GM21723 (cell line): ENCODE measurements around the gene TMEM266.

Experiments
- ATAC-seq: cut with Tn5 transposase; IDR thresholded peaks from one replicate; pipeline ENCODE4 v1.9.1; 2021; ENCODE audit warnings: mild to moderate bottlenecking, moderate library complexity; ENCODE audit not compliant: unreplicated experiment

The TMEM266 gene

DNA sequence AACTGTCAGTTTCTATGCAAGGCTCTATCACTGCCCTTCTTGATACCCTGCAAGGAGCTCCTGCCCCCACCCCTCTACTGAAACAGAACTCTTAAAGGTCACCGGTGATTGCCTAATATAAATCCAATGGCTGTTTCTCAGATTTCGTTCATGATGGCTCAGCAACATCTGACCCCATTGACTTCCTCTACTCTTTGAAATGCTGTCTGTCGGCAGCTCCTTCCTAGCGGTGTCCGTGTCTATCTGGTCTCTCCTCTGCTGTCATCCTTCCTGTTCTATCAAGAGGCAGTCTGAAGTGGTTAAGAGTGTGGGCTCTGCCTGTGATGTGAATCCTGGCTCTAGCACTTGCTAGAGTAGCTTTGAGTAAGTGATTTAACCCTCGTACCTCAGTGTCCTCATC, 5.5 kb downstream of the TMEM266 start:
- ATAC-seq, result no peak

DNA sequence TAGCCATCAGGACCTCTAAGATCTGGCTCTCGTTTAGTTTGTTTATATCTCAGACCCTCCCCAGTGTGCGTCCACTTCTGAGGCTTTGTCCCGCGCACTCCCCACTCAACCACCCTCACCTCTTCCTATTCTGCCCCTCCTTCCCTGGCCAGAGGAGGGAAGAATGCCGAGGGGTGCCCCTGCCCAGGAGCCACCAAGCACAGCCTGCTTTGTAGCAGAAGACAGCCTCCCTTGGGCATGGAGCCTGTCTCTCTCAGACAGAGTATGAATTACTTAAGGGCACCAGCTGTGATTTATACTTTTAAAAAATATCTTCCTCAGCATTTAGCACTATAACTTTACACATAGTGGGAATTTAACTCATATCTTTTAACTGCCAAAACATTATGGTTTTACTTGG, 6.0 kb downstream of the TMEM266 start:
- no peak for ATAC-seq

DNA sequence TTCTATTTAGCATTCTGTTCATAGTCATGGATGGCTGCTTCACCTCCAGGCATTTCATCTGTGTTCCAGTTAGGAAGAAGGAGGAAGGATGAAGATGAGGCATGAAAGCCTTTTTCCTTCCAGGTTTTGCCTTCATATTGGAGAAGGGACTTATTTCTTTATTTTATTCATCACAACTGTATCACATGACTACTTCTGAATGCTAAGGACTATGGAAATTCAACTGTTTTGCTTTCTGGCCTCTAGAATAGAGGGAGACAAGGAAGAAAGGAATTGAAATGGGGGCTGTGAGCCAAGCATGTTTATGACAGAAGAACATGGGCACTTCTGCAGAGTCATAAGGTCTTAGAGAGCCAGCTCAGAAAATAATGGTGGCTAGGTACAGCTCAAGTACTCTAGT, 10.4 kb downstream of the TMEM266 start:
- no peak for ATAC-seq

DNA sequence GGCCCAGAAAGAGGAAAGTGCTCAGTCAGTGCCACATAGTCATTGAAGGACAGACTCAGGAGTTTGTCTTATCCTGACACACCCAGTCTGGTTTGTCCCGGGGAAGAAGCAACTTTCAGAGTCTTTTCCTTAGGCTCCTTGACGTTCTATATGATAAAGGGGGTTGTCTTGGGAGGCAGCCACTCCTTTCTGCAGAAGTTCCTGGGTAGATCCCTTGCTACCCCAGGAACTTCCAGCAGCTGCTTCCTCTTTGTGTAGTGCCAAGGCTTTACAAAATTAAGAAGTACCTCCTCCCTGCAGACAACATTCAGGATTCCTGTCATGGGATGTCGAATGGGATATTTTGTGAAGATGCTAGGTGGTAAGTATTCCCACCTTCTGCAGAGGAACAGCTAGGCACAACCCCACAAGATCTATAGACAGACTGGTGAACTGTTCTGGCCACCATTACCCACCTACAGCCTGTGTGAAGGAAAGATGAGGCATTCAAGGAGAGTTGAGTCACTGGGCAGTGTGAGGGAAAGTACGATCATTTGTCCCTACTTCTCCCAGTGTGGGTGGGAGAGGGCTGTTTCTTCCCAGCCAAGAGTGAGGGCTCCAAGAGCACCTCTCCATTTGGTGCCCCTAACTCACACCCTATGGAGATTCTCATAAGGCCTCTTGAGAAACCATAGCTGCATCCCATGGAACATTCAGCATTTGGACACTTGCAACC, 11.3 kb downstream of the TMEM266 start:
- no peak for ATAC-seq

DNA sequence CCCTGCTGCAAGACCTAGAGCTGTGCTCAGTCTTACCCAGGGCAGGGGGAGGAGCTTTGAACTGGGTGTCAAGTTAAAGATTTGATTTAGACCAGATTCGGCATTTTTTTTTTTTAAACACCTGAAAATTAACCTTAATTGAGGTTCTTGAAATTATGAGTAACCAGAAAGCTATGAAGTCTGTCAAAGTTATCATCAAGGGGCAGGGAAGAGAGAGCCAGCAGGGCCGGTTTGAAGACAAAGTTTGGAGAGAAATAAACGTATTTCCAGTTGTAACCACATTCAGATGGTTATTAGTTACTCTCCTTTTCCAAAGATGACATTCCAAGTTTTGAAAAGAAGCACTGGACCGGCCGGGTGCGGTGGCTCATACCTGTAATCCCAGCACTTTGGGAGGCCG, 12.0 kb downstream of the TMEM266 start:
- ATAC-seq, result no peak

DNA sequence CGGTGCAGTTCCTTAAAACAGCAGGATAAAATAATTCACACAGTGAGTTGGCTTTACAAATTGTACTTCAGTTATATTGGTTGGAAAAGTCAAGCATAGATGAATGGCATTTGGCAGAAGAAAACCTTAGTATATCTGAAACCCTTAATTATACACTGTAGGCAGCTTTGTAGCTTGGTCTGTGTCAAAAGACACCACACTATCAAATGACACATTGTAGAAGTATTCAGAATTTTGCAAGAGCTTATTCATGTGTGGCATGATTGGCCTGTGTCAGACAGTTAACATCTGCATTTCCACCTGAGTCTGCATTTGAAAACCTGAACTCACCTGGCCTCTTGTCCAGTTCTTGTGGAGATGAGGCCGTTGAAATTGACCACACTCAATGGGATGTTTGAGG, 13.8 kb downstream of the TMEM266 start:
- ATAC-seq, result no peak

DNA sequence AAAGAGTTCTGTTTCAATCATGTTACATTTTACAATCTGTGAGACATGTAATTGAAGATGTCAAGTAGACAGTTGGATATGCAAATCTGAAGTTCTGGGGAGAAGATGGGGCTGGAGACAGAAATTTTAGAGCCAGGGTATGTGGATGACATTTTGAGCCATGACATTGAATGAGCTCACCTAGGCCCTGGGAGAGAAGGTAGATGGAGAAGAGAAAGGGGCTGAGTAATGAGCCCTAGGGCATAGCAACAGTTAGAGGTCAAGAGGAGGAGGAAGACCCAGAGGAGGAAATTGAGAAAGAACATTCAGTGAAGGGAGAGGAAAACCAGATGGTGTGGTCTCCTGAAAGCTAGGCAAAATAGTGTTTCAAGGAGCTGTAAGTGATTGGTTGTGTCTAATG, 15.3 kb downstream of the TMEM266 start:
- no peak for ATAC-seq

DNA sequence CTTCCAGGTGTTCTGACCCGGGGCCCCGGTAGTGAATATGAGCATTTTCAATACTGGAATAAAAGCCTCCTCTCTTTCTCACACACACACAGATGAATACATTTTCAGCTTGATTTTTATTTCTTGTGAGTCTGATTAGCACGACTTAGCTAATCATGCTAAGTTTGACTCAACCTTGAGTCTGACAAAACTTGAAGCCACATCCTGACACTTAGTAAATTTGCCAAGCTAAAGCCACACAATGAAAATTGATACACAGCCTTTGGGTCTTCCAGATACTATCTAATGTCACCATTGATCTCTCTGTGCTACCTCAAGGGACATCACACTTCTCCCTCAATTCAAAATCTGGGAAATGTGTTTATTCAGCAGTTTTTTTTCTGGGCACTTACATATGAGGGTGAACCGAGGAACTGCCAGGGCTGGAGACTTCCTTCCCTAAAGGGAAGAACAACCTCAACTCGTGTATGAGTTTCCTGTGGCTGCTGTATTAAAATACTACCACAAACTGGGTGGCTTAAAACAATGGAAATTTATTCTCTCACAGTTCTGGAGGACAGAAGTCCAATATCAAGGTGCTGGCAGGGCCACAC, 18.6 kb downstream of the TMEM266 start:
- ATAC-seq, result no peak

DNA sequence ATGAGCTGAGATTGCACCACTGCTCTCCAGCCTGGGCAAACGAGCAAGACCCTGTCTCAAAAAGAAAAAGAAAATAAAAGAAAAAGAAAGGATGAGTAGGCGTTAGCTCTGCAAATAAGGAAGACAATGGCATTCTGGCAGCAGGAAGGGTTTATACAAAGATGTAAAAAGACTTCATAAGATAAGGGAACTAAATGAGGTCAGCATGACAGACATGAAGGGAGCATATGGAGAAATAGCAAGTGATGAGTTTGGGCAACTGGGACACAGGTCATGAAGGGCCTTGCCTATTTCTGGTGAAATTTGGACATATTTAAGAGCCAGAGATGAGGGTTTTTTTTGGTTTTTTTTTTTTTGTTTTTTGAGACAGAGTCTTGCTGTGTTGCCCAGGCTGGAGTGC, 24.5 kb downstream of the TMEM266 start:
- no peak for ATAC-seq

DNA sequence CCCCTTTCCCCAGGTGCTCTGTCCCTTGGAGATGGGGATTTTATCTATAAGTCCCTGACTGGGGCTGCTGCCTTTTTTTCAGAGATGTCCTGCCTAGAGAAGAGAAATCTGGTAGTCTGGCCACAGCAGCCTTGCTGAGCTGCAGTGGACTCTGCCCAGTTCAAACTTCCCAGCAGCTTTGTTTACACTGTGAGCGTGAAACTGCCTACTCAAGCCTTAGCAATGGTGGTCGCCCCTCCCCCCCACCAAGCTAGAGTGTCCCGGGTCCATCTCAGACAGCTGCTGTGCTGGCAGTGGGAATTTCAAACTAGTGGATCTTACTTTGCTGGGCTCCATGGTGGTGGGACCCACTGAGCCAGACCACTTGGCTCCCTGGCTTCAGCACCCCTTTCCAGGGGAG, 38.9 kb downstream of the TMEM266 start:
- no peak for ATAC-seq

DNA sequence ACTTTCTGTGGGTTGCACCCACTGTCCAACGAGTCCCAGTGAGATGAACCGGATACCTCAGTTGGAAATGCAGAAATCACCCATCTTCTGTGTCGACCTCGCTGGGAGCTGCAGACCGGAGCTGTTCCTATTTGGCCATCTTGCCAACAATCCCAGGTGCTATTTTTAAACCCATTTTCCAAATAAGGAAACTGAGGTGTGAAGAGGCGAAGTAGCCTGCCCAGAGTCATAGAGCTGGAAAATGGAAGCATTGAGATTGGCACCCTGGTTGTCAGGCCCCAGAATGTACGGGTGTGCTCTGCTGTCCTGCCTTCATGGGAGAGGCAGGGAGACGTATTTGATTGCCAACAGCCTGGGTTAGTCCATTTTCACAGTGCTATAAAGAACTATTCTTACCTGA, 39.6 kb downstream of the TMEM266 start:
- ATAC-seq, result no peak

DNA sequence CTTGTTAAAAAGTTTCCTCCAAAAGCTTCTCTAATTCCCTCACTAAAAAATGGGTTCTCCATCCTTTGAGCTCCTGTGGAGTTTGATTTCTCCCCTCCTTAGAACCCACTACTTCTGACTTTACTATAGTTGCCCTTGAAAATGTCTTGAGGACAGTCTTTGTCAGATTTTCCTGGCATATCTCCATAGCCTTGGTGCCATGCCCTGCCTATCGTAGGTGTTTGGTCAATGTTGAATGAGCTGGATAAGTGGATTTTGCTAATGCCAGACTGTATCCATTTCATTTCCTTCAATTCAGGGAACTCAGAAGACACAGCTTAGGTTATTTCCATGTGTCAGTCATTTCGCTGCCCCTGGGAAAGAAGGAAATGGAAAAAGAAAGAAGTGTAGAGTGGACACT, 40.6 kb downstream of the TMEM266 start:
- ATAC-seq, result no peak

DNA sequence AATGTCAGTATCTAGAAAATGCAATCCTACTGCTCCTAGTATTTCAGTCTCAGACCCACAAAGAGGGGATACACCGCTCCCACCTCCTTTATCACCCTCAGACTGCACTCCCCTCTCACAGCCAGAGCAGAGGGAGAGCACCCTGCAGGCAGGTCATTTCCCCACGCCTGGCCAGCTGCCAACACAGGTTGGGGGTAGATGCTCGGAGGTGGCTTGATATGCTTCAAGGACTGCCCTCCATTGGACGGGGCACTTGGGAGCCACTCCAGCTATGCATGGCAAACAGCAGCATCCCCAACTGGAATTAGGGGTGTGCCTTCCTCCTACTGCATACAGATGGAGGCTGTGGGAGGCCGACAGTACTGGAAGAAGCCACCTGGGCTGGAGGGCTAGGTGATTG, 41.9 kb downstream of the TMEM266 start:
- ATAC-seq, result no peak

DNA sequence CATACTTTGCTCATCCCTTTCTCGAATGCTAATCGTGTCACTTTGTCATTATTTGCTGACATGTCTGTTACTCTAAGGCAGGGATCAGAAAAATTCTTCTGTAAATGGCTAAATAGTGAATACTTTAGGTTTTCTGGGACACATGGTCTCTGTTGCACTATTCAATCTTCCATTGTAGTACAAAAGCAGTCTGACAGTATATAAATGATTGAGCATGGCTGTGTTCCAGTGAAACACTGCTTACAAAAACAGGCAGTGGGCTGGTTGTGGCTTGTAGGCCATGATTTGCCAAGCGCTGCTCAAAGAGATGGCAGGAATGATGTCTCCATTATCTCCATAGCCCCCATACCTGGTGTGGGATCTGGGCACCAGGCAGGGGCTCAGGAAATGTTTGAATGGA, 45.6 kb downstream of the TMEM266 start:
- no peak for ATAC-seq

DNA sequence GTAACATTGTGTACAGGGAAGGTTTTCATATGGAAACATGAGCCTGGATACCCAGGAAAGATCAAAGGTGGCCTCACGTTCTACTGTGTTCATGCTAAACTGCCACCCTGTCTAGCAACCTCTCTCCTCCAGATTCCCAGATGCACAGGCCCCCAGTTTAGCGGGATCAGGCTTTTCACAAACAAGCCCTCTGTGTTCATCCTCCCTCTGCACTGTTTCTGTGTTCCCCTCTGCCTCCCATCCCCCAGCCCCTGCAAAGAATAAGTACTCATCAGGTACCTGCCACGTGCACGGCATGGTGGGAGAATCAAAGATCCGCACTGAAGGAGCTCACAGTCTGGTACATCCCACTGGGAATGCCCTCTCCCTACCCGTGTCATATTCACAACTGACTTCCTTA, 46.1 kb downstream of the TMEM266 start:
- ATAC-seq, result no peak

DNA sequence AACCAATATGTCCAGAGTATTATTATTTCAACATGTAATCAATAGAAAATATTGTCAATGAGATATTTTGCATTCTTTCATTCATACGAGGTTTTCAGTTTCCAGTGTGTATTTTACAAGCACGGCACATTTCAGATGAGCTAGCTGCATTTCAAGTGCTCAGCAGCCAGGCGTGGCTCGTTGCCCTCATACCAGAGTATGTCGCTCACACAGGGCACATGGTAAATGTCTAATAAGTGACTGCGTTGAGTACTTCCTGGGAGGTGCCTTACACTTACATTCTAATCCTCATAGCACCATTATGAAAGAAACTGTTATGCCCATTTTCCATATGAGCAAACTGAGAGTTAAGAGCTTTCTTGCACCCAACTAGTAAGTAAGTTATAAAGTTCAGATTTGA, 47.4 kb downstream of the TMEM266 start:
- ATAC-seq, result no peak

DNA sequence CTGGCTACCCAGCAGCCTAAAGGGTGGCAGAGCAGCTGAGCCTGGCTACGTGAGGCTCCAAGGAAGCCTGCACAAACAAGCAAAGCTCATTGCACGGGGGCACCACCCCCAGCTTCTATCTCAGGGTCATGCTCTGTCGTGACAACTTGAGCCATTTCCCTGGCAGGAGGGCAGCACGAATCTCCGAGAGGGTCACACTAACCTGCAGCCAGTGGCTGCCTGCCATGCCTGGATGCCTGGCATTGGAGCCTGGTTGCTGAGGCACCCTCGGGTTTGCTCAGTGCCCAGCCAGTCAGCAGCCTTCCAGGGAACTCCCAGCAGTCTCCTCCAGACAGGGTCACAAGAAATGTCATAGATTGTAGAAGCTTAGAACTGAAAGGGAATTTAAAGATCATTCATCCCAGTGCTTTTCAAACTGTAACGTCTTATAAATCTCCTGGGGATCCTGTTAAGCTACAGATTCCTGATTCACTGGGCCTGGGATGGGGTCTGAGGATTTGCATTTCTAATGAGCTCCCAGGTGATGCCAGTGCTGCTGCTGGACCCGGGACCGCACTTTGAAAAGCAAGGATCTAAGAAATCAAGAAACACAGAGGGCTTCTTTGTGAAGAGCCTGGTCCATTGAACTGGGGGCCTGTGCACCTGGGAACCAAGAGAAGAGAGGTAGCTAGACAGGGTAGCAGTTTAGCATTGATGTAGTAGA, 48.4 kb downstream of the TMEM266 start:
- ATAC-seq, result no peak

DNA sequence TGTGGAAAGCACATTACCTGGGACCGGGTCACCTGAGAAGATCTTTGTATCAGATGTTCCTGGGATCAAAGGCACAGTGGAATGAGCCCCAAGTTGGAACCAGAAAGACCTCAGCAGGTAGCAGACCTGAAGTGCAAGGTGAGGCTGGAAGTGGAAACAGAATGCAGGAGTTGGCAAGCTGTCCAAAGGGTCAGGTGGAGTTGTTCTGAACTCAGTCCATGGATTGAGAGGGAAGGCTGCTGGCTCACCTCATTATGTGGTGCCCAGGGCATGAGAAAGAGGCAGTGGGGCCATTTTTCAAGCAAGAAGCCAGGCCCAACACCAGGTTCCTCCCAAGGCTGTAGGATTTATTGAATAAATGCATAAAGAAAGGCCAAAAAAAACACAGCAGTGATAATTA, 49.3 kb downstream of the TMEM266 start:
- ATAC-seq, result no peak

DNA sequence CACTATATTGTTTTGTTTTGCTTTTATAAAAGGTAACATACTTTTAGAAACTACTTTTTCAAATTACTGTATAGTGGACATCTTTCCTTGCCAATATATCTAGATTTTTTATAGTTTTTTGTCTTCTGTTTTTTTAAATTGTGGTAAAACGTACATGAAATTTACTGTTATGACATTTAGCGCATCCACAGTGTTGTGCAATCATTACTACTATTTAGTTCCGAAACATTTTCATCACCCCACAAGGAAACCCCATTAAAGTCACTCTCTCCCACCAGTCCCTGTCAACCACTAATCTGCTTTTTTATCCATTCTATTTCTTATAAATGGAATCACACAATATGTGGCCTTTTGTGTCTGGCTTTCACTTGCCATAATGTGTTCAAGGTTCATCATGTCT, 54.8 kb downstream of the TMEM266 start:
- ATAC-seq, result no peak

DNA sequence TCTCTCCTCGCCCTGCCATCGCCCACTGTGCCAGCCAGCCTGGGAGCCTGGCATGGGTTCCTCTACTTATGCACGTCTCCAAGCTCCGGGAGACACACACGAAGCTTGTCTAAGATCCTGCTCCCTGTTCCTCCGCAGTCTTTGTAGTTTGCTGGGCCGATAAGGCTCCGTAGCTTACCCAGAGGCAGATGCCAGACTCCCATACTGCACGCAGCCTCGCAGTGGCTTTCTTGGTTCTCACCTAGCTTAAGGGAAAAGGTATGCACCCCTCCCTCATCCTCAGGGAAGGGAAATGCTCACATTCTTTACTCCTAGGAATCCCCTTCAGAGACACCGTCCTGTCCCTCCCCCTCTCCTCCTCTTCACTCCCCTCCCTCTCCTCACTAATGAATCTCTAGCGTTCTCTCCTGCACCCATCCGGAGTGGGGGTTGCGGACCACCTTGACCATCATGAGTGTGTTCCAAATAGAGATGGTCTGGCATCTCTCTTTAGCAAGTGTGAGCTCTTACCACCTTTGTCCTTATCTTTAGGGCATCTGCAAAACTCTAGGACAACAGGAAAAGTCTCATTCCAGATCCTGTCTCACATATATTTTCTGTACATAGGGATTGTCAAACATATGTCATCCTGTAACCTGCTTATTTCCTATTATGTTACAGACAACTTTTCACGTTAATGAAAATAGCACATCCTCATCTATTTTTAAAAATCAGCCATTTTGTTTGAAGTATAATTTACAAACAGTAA, 56.5 kb downstream of the TMEM266 start:
- ATAC-seq, result no peak

DNA sequence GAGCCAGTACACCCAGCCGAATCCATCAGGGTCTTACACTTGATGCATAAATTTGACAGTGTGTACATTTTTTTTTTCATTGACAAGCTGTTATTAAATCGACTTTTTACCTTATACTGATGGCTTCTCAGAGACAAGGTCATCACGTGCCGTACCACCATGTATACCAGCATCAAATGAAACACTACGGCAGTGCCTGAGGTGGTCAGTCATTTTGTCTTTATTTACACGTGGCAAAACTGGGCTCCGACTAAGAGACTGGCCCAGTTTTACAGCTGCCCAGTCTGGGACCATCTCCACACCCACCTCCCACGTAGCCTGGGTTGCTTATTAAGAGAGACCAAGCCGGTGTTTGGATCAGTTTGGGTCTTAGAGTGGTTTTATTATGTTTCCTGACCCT, 57.4 kb downstream of the TMEM266 start:
- no peak for ATAC-seq

DNA sequence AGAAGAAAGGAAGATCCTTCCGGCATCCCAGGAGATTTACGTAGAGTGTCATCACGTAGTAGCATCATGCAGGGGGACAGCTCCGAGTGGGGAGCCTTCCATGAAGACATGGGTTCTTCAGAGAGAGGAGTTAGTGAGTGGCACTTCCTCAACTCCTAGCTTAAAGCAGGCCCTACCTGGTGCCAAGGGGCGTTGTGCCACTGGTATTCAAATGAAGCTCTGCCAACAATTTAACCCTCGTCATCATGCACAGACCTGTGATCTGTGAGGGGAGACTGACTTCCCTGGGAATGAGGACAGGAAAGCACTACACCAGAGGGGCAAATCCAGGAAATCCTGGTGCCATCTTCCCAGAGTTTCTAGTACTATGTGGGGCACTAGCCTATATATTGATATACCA, 59.0 kb downstream of the TMEM266 start:
- ATAC-seq, result no peak
